ENCODE results near the gene DLGAP1.

- TF ChIP-seq CREB5 (CRISPR knock-in tag; IDR thresholded peaks at IDR 0.05; ENCODE audit: low read depth) (no peak), BACH2 (CRISPR knock-in tag; IDR thresholded peaks at IDR 0.05; ENCODE audit: borderline replicate concordance) (no peak)
These were observed 258.8 kb downstream of the DLGAP1 start for GRCh38 chr18:4196351-4196750.

Measured in SK-N-SH treated with all-trans-retinoic acid at 6 μM for 48 hours (cell line).